Suprapubic skin (tissue), 3 donors: ENCODE results near the gene ATXN7.

Experiments used
- POLR2AphosphoS5 ChIP-seq, 3 donors: sonication (generic); formaldehyde crosslinking; IDR thresholded peaks; one replicate each; pipeline ENCODE4 v1.6.1; 2017; ENCODE audit warnings: antibody characterized with exemption in 3 of 3
- TF ChIP-seq, protein P1 (sequence below), 2 donors: fragments of 200-600 bp in 1 of 2; fragments of 450-650 bp in 1 of 2; sonication (generic) in 1 of 2; IDR thresholded peaks; one replicate each; pipeline ENCODE4 v1.5.1; 2016 to 2019; ENCODE audit warnings: antibody characterized with exemption in 2 of 2, mild to moderate bottlenecking in 1 of 2, moderate library complexity in 1 of 2

DNA sequence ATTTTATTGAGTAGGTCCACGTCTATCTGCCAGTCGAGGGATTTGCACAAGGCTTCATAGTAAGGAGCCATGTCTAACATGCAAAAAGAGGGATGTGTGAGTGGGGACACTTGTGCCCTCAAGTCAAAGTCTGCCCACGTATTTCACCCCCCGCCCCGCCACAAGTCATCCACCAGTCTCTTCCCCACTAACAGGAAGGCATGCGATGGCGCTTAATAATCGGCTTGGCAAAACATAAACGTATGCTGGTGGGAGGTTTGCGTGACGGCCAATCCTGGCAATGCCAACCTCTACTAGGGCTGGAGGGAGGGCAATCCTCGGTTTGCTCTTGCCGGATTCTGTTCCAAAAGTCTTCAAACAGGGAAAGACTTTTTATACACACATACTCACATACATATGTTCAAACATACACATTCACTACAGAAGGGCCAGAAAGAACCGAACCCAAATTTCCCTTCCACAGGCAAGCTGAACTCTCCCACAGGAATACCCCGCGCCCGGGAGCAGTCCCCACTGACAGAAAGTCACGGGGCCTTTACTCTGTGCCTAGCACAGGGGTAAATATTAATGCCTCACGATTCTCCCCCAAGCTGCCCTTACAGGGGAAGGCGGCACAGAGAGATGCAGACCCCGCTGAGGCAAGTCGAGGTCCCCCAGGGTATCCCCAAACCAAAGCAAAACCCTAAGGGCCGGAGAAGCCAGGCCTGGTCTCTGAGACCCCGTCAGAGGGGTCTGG lies 159.0 kb downstream of the ATXN7 start:
- TF ChIP-seq, protein P1, sequence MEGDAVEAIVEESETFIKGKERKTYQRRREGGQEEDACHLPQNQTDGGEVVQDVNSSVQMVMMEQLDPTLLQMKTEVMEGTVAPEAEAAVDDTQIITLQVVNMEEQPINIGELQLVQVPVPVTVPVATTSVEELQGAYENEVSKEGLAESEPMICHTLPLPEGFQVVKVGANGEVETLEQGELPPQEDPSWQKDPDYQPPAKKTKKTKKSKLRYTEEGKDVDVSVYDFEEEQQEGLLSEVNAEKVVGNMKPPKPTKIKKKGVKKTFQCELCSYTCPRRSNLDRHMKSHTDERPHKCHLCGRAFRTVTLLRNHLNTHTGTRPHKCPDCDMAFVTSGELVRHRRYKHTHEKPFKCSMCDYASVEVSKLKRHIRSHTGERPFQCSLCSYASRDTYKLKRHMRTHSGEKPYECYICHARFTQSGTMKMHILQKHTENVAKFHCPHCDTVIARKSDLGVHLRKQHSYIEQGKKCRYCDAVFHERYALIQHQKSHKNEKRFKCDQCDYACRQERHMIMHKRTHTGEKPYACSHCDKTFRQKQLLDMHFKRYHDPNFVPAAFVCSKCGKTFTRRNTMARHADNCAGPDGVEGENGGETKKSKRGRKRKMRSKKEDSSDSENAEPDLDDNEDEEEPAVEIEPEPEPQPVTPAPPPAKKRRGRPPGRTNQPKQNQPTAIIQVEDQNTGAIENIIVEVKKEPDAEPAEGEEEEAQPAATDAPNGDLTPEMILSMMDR (IDR thresholded peaks at IDR 0.05): no peak
- no peak for TF ChIP-seq POLR2AphosphoS5 (IDR thresholded peaks at IDR 0.05)
